22Rv1 (cell line): ENCODE results near the gene MAGEH1.

Experiments
- H3K27ac ChIP-seq: fragments of 450-650 bp; 2 replicates; pipeline ENCODE4 v1.5.1; 2017
- CTCF ChIP-seq: fragments of 450-650 bp; IDR thresholded peaks from 2 replicates; pipeline ENCODE4 v1.5.1; 2017; ENCODE audit warnings: mild to moderate bottlenecking
- ZFX ChIP-seq: fragments of 450-650 bp; IDR thresholded peaks from 2 replicates; pipeline ENCODE4 v1.6.1; 2017; ENCODE audit warnings: antibody characterized with exemption, borderline replicate concordance

MAGEH1 gene

GRCh38 chrX:55480390-55481062 is 28.6 kb downstream of the MAGEH1 start:
- no peak overlapping the region for H3K27ac ChIP-seq
- no peak for TF ChIP-seq ZFX
- TF ChIP-seq CTCF = no peak

GRCh38 chrX:55484948-55485347 is 33.0 kb downstream of the MAGEH1 start:
- no peak overlapping the region for H3K27ac ChIP-seq
- TF ChIP-seq CTCF (no peak), ZFX (no peak)

GRCh38 chrX:55486736-55487135 is 34.8 kb downstream of the MAGEH1 start:
- no peak overlapping the region for H3K27ac ChIP-seq
- TF ChIP-seq CTCF = no peak
- no peak for TF ChIP-seq ZFX

- no peak overlapping the region for H3K27ac ChIP-seq
- TF ChIP-seq ZFX (no peak), CTCF (no peak)
Observed at GRCh38 chrX:55487143-55487542, 35.2 kb downstream of the MAGEH1 start.

GRCh38 chrX:55488006-55488592 is 36.2 kb downstream of the MAGEH1 start:
- H3K27ac ChIP-seq = no peak overlapping the region
- TF ChIP-seq CTCF (no peak), ZFX (no peak)

- TF ChIP-seq ZFX (no peak), CTCF (no peak)
- 0 out of 2 replicates have a peak overlapping the region, but pooled peaks have one; percentile 25 for H3K27ac ChIP-seq
Observed at GRCh38 chrX:55488593-55489313, 36.8 kb downstream of the MAGEH1 start.
